K562 (cell line): ENCODE measurements around the gene RNF224. TPM values are rescaled to one million over a fixed set of nuclear protein-coding genes. Genes with fewer than 3 reads are reported as not detected.
A peak's percentile ranks its signal among the peaks of the same experiment; 100 is the strongest.

Experiments used
- CHD2 ChIP-seq: IDR thresholded peaks from 2 replicates; pipeline ENCODE4 v1.6.1; 2011; ENCODE audit warnings: low read depth, low read length
- CREM ChIP-seq: IDR thresholded peaks from 2 replicates; pipeline ENCODE4 v1.6.1; 2014; ENCODE audit warnings: antibody characterized with exemption, low read depth
- DMBX1 ChIP-seq: fragments of 250-450 bp; sonication (Bioruptor Pico); IDR thresholded peaks from 2 replicates; pipeline ENCODE4 v1.8.0; 2022; ENCODE audit warnings: inconsistent platforms, mild to moderate bottlenecking, moderate library complexity, borderline replicate concordance
- HDAC1 ChIP-seq, 2 experiments: fragments of 450-650 bp; IDR thresholded peaks; 2 replicates each; pipeline ENCODE4 v1.6.1; 2016 to 2017; ENCODE audit warnings: inconsistent platforms in 1 of 2, mild to moderate bottlenecking in 1 of 2, moderate library complexity in 1 of 2
- JUN ChIP-seq, 2 experiments: sonication (generic) in 1 of 2; formaldehyde crosslinking in 1 of 2; IDR thresholded peaks; 2 replicates each; pipeline versions ENCODE4 v1.6.1 to v1.8.0; 2012 to 2022; ENCODE audit warnings: borderline replicate concordance in 2 of 2, mild to moderate bottlenecking in 2 of 2, improper control_type of control experiment in 1 of 2, low read depth in 1 of 2, low read length in 1 of 2, missing genetic modification reagents in 1 of 2
- KLF10 ChIP-seq: fragments of 250-450 bp; sonication (Bioruptor Pico); IDR thresholded peaks from 2 replicates; pipeline ENCODE4 v1.6.1; 2021; ENCODE audit warnings: matching md5 sums
- MBD1 ChIP-seq: fragments of 250-450 bp; sonication (Bioruptor Pico); IDR thresholded peaks from 2 replicates; pipeline ENCODE4 v1.8.0; 2022; ENCODE audit warnings: inconsistent platforms
- MCM5 ChIP-seq: fragments of 450-650 bp; IDR thresholded peaks from 2 replicates; pipeline ENCODE4 v1.6.1; 2016; ENCODE audit warnings: low read depth
- MCM7 ChIP-seq, 2 experiments: fragments of 450-650 bp; IDR thresholded peaks; 2 replicates each; pipeline ENCODE4 v1.6.1; 2016 to 2018
- MTA3 ChIP-seq: fragments of 450-650 bp; formaldehyde crosslinking; IDR thresholded peaks from 2 replicates; pipeline ENCODE4 v1.6.1; 2017; ENCODE audit warnings: mild to moderate bottlenecking, borderline replicate concordance
- MTF1 ChIP-seq: fragments of 250-450 bp; sonication (Bioruptor Pico); IDR thresholded peaks from 2 replicates; pipeline ENCODE4 v1.9.0; 2021; ENCODE audit warnings: moderate library complexity, mild to moderate bottlenecking, inconsistent platforms, borderline replicate concordance
- NR0B1 ChIP-seq: fragments of 450-650 bp; IDR thresholded peaks from one replicate; pipeline ENCODE4 v1.6.1; 2018; ENCODE audit warnings: mild to moderate bottlenecking, moderate library complexity; ENCODE audit not compliant: partially characterized antibody
- NR4A1 ChIP-seq, 2 experiments: fragments of 250-450 bp in 1 of 2; fragments of 450-650 bp in 1 of 2; sonication (Bioruptor Pico) in 1 of 2; IDR thresholded peaks; 2 replicates each; pipeline versions ENCODE4 v1.4.0 to v1.6.1; 2016 to 2020; ENCODE audit warnings: mild to moderate bottlenecking in 2 of 2, missing compliant biosample characterization in 1 of 2, missing genetic modification characterization in 1 of 2, moderate library complexity in 1 of 2
- PHTF2 ChIP-seq: fragments of 250-450 bp; sonication (Bioruptor Pico); IDR thresholded peaks from 2 replicates; pipeline ENCODE4 v1.5.0; 2021; ENCODE audit warnings: mild to moderate bottlenecking
- RUNX1 ChIP-seq: sonication (generic); IDR thresholded peaks from 2 replicates; pipeline ENCODE4 v1.6.1; 2016; ENCODE audit warnings: antibody characterized with exemption, low read depth
- SLC30A9 ChIP-seq: fragments of 250-450 bp; sonication (Bioruptor Pico); IDR thresholded peaks from 2 replicates; pipeline ENCODE4 v1.8.0; 2022; ENCODE audit warnings: mild to moderate bottlenecking, moderate library complexity
- SMAD4 ChIP-seq: fragments of 250-450 bp; sonication (Bioruptor Pico); conservative IDR thresholded peaks from 2 replicates; pipeline ENCODE4 v1.8.0; 2021; ENCODE audit warnings: inconsistent platforms, mild to moderate bottlenecking, moderate library complexity
- SRF ChIP-seq, 2 experiments: fragments of 250-450, 450-650 bp in 1 of 2; sonication (Bioruptor Pico) in 1 of 2; sonication (generic) in 1 of 2; formaldehyde crosslinking; IDR thresholded peaks; 2 replicates each; pipeline versions ENCODE4 v1.5.0 to v1.5.1; 2020 to 2022; ENCODE audit warnings: mild to moderate bottlenecking in 1 of 2, missing genetic modification reagents in 1 of 2
- TAF9B ChIP-seq: fragments of 450-650 bp; IDR thresholded peaks from 2 replicates; pipeline ENCODE4 v1.6.1; 2018; ENCODE audit warnings: mild to moderate bottlenecking; ENCODE audit not compliant: partially characterized antibody
- TCFL5 ChIP-seq: fragments of 250-450 bp; sonication (Bioruptor Pico); conservative IDR thresholded peaks from 2 replicates; pipeline ENCODE4 v1.6.1; 2021; ENCODE audit warnings: mild to moderate bottlenecking, moderate library complexity, matching md5 sums
- ZNF696 ChIP-seq: fragments of 250-450 bp; sonication (Bioruptor Pico); conservative IDR thresholded peaks from 2 replicates; pipeline ENCODE4 v1.4.0; 2020; ENCODE audit warnings: mild to moderate bottlenecking, moderate library complexity
- polyA plus RNA-seq, 8 experiments: library from polyadenylated mRNA; depleted of rRNA in 4 of 8; stranded (reverse) in 5 of 8; unstranded in 3 of 8; fragments of >200 nt; fragmentation: Nextera tagmentation in 2 of 8; fragmentation: Illumina TruSeq in 1 of 8; extraction: Ambion mirVana in 2 of 8; extraction: Trizol in 1 of 8; gene quantifications; 2 replicates each; pipeline versions ENCODE4 v1.2.1 to v1.2.3, GENCODE V29; 2011 to 2014; ENCODE audit warnings: inconsistent platforms in 1 of 8, missing spikeins in 1 of 8
- total RNA-seq, 7 experiments: library from RNA; depleted of rRNA in 6 of 7; stranded (reverse); fragments of >200 nt in 6 of 7; fragmentation: Illumina TruSeq in 2 of 7; extraction: Trizol in 2 of 7; gene quantifications; 2 replicates each; pipeline versions ENCODE4 v1.2.1 to v1.2.3, GENCODE V29; 2011 to 2021; ENCODE audit warnings: low replicate concordance in 1 of 7
- TF ChIP-seq, protein P1 (sequence below): fragments of 250-450 bp; sonication (Bioruptor Pico); IDR thresholded peaks from 2 replicates; pipeline ENCODE4 v1.8.0; 2022; ENCODE audit warnings: moderate library complexity, mild to moderate bottlenecking, inconsistent platforms

The RNF224 gene
- total and polyA plus RNA-seq, 9 of the 15 experiments (the other 6 are each of a cell fraction or from before 2014, with no cell fraction given), result not detected

DNA sequence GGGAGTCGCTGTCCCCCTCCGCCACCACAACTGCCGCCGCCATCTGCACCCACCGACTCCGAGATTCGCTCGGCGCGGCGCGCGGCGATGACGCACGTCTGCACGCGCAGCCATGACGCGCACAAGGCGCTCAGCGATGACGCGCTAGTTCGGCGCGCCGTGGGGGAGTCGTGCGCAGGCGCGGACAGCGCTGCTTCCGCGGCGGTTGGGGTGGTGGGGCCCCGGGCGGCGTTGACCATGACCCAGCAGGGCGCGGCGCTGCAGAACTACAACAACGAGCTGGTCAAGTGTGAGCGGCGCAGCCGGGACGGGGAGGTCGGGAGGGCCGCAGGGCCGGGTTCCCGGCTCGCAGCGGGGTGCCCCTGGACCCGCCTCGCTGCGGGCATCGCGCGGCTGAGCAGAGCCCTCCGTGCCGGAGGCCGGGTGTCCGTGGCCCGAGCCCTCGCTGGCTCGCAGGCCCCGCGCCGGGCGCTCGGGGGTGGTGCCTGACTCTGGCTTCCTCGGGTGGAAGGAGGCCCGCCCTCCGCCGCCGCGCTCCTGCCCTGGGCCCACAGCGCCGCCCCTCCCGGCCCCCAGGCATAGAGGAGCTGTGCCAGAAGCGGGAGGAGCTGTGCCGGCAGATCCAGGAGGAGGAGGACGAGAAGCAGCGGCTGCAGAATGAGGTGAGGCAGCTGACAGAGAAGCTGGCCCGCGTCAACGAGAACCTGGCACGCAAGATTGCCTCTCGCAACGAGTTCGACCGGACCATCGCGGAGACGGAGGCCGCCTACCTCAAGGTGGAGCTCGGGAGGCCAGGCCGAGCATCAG is 38.6 kb upstream of the RNF224 start, which contains the start of the genes ANAPC2 and SSNA1 (continued):
- TF ChIP-seq MTF1 (no peak), TCFL5 (CRISPR knock-in tag) (no peak), JUN (IDR thresholded peaks at IDR 0.05; ENCODE audit: borderline replicate concordance, low read depth, low read length) (peak; percentile 69; the same call in 1 of the 2 replicates), JUN (CRISPR knock-in tag; IDR thresholded peaks at IDR 0.05; ENCODE audit: borderline replicate concordance) (no peak), CHD2 (peak; percentile 28; the same call in 1 of the 2 replicates), MBD1 (CRISPR knock-in tag) (no peak), MCM7 (IDR thresholded peaks at IDR 0.05) (no peak), CREM (peak; percentile 100), MTA3 (peak; percentile 79), ZNF696 (CRISPR knock-in tag) (no peak), NR0B1 (no peak), NR4A1 (CRISPR knock-in tag; IDR thresholded peaks at IDR 0.05) (no peak), NR4A1 (tag; IDR thresholded peaks at IDR 0.05) (peak; percentile 72; the same call in 1 of the 2 replicates), SMAD4 (CRISPR knock-in tag) (peak; percentile 68; the same call in 1 of the 2 replicates), HDAC1 (IDR thresholded peaks at IDR 0.05) (peak in 1 of 2 experiments; percentile 95; a peak in 2 of 4 replicates), KLF10 (CRISPR knock-in tag) (no peak), TAF9B (no peak), SLC30A9 (CRISPR knock-in tag) (no peak), MCM5 (no peak), RUNX1 (0 out of 2 replicates have a peak, but pooled peaks have one; percentile 14), SRF (CRISPR knock-in tag; IDR thresholded peaks at IDR 0.05) (peak in 1 of 2 experiments; percentile 69; a peak in 1 of 4 replicates), DMBX1 (CRISPR knock-in tag) (no peak), PHTF2 (CRISPR knock-in tag) (no peak)
- TF ChIP-seq, protein P1, sequence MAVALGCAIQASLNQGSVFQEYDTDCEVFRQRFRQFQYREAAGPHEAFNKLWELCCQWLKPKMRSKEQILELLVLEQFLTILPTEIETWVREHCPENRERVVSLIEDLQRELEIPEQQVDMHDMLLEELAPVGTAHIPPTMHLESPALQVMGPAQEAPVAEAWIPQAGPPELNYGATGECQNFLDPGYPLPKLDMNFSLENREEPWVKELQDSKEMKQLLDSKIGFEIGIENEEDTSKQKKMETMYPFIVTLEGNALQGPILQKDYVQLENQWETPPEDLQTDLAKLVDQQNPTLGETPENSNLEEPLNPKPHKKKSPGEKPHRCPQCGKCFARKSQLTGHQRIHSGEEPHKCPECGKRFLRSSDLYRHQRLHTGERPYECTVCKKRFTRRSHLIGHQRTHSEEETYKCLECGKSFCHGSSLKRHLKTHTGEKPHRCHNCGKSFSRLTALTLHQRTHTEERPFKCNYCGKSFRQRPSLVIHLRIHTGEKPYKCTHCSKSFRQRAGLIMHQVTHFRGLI (CRISPR knock-in tag), result no peak
